Endometrium (tissue), 2 donors: Measurements from ENCODE around the gene AAGAB.

Experiments used
- FAIRE-seq: peaks from 2 replicates; lab custom pipeline; 2012; peaks lifted over from hg19 to GRCh38; lab: Jason Lieb, UNC
- donor health status: control.
- donor health status: control.

Gene AAGAB

DNA sequence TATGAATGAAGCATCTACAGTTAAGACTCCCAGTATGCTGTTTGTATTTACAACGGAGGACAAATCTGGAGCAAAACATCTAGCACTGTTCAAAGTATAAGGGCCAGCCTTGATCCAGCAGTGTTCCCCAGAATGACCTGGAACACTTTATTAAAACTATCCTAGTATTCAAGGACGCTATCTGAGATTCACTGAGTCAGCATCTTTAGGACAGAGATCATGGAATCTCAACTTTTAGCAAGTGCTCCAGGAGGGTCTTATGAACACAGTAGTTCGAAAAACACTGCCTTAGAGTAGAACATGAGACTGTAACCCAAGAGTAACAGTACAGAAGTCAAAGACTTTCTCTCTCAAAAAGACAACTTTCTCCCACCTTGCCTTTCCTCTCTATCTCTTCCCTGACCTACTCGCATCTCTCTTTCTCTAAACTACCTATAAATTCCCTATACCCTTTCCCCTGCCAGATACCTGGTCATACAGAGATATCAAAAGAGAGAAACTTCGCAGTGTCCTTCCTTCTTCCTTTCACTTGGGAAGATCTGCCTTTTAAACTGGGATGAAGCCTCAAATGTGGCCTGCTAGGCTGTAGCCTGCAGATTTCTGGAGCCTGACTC lies 43.8 kb downstream of the AAGAB start:
- no peak for FAIRE-seq

DNA sequence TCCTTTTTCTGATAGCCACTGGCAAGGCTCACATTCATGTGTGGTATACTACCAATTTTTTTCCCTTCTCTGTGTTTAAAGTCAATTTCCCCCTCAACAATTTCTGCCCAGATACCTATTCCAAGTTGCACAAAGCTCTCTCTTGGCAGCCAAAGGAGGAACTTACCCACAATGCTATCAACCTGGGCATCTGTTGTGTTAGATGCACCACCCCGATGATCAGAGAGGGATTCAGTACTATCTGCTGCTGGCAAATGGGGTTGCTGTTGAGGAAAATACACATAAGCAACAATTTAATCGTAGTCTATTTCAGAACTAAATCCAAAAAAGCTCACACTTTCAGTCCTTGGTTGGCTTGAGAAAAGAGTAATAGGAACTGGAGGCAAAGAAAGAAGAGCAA lies 46.1 kb downstream of the AAGAB start:
- no peak for FAIRE-seq

DNA sequence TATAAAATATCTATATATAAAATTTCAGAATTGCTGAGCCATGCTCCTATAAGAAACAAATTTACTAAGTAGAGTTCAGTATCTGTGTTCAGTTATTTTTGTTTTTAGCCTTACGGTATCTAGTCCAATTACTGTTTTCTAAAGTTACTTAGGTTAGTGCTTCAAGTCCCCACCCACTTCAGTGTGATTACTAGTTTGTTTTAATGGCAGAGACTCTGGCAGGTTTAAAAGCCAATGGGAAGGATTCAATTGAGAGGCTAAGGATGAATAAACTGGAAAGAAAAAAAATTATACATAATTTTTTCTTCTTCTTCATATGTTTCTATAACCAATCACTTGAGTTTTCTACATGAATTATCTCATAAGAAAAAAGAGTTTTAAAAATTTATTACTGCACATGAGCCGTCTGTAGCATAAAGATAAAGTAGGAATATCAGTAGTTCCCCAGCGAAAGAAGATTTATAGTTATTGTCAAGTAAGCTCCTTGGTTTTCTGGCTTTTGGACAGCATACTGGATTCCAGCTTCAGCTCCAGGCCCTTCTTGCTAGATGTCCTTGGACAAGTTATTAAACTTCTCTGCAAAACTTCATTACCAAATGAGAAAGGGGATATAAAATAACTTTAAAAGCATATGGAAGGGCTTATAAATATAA lies 46.8 kb downstream of the AAGAB start:
- no peak for FAIRE-seq

DNA sequence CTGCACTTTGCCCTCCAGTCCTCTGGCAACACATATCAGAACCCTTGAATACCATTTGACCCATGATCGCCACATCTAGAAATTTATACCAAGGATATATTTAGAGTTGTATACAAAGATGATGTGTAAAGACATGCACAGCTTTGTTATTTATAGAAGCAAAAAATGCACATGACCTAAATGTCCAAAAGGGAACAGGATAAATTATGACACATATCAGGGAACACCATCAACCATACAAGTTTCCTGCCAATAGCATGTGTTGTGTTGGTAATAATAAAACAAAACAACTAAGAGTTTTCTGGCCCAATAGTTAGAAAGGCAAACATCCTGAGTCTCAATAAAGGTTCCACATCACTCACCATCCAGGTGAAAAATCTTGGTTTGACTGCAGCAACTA lies 51.5 kb downstream of the AAGAB start:
- no peak for FAIRE-seq

GRCh38 chr15:67202091-67202490 lies 52.4 kb downstream of the AAGAB start:
- no peak for FAIRE-seq

DNA sequence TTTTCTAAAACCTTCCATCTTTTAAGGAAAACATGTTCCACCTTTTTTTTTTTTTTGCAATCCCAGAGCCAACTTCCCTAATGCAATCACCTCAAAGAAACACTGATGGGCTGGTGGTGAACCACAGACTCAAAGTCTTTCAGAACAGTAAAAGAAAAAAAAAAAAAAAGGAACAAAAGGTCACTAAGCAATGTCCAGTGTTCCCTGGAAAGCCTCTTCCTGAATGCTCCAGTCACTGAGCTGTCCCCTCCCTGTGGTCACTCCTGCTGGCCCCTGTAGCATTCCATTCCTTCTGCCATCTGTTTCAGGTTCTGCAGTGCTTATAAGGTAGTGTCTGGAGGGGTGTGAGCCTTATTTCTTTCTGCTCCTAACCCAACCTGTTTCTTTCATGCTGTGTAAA lies 53.3 kb downstream of the AAGAB start:
- FAIRE-seq: no peak

- no peak for FAIRE-seq
These were observed 54.3 kb downstream of the AAGAB start for GRCh38 chr15:67199881-67200763.

DNA sequence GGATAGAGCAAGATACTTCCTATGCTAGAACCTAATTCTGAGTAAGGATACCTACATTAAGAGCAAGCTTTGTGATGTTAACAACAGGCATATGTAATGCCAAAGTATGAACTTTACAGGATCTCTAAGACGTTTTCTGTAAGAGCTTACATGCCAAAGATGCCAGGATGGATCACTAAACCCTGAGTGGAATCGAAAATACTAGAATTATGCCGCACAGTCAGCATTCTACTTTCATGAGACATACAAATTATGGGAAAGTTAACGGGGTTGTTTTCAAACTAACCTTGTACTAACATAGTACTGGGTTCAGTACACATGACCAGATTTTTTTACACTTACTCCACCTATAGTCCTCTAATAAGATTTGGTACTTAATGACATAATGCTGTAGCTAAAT lies 55.1 kb downstream of the AAGAB start:
- no peak for FAIRE-seq

DNA sequence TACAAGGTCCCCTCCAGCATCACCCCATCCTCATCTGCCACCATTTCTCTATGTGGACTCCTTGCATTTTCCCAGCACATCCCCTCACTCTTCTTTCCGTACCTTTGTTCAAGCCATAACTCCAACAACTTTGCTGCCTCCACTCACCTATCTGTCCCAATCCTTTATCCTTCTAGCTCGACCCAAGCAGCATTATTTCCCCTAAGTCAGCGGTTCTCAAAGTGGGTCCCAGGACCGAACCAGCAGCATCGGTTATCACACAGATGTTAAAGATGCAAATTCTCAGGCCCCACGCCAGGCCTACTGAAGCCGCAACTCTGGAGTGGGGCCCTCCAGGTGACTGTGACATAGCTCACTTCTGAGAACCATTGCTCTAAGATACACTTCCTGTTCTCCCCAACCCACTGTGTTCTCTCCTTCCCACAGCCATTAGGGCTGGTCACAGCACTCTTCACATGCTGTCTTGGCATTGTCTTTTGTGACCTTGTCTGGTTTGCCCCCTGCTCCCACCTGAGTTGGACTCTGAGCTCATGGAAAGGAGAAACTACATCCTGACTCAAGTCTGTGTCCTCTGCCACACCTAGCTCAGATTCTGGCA lies 56.2 kb downstream of the AAGAB start:
- FAIRE-seq: no peak

GRCh38 chr15:67197364-67197695 lies 57.1 kb downstream of the AAGAB start:
- no peak for FAIRE-seq

GRCh38 chr15:67196672-67197363 lies 57.6 kb downstream of the AAGAB start:
- no peak for FAIRE-seq

DNA sequence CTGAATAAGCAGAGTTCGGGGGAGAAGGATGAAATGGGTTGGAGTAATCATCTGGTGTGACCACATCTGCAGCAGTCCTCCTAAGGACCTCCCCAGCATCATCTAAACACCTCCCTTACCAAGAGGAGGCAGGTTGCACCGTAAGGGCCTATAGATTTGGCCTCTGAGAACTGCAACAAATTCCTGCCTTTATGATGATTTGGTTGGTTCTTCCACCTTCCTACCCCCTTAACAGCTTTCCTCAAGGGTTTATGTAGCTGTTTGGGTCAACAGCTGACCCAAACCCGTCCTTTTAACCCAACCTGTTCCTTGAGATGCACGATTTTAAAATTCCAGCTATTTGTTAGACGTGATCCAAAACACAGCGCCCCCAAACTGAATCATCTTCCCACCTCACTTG lies 58.2 kb downstream of the AAGAB start:
- FAIRE-seq: no peak

- FAIRE-seq: no peak
These were observed 59.2 kb downstream of the AAGAB start for GRCh38 chr15:67195305-67195704.

GRCh38 chr15:67194171-67195114 lies 60.0 kb downstream of the AAGAB start:
- FAIRE-seq: no peak

- FAIRE-seq: no peak
These were observed 61.1 kb downstream of the AAGAB start for GRCh38 chr15:67193223-67193990.

- no peak for FAIRE-seq
These were observed 62.2 kb downstream of the AAGAB start for GRCh38 chr15:67192185-67192820.

DNA sequence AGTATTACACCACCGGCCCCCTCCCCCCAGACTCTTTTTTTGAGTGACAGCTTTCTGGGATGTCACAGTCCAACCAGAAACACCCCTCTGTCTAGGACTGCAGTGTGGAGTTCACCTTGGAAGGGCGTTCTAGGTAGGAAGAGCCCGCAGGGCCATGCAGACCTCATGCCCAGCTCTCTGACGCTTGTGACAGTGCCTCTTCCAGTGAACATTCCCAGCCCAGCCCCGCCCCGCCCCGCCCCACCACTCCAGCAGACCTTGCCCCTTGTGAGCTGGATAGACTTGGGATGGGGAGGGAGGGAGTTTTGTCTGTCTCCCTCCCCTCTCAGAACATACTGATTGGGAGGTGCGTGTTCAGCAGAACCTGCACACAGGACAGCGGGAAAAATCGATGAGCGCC lies 63.6 kb downstream of the AAGAB start:
- no peak for FAIRE-seq

DNA sequence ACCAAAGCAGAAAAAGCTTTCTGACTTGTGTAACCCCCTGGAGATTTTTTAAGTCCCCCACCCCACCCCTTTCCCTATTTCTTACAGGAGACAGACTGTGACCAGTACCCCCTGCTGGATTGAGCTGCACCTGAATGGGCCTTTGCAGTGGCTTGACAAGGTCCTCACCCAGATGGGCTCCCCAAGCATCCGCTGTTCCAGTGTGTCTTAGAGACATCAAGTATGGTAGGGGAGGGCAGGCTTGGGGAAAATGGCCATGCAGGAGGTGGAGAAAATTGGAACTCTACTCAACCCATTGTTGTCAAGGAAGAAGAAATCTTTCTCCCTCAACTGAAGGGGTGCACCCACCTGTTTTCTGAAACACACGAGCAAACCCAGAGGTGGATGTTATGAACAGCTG lies 64.1 kb downstream of the AAGAB start:
- no peak for FAIRE-seq

- FAIRE-seq: no peak
These were observed 65.0 kb downstream of the AAGAB start for GRCh38 chr15:67189326-67190051.
